ENCODE data around the gene MYO1C. TPM values are rescaled to one million over a fixed set of nuclear protein-coding genes. Genes with fewer than 3 reads are reported as not detected.

Gene MYO1C
- total and polyA plus RNA-seq, 2 donors (not counting 1 experiment from before 2014, with no cell fraction given), result 164 to 190 TPM

DNA sequence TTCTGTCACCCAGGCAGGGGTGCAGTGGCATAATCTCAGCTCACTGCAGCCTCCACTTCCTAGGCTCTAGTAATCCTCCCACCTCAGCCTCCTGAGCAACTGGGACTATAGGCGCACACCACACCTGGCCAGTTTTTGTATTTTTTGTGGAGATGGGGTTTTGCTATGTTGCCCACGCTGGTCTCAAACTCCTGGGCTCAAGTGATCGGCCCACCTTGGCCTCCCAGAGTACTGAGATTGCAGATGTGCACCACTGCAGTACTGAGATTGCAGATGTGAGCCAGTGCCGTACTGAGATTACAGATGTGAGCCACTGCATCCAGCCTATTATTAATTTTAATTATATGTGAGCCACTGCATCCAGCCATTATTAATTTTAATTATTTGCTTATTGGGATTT, 50.3 kb downstream of the MYO1C start:
- Histone ChIP-seq H3K4me2 (ENCODE audit: extremely low read depth, insufficient read depth, low read length) (no peak overlapping the region), H4K20me1 (ENCODE audit: control insufficient read depth, extremely low read depth, insufficient read depth, low read length) (no peaks in the 10 kb centered on the region), H2AFZ (ENCODE audit: low read length) (no peak overlapping the region), H3K4me1 (ENCODE audit: control insufficient read depth, extremely low read depth, insufficient read depth, low read length) (peaks cover 2% of the 10 kb centered on the region), H3K79me2 (ENCODE audit: control insufficient read depth, insufficient read depth, low read length) (peaks cover 85% of the 10 kb centered on the region), H3K27ac (ENCODE audit: insufficient read depth, low read length) (no peak overlapping the region), H3K27me3 (ENCODE audit: control insufficient read depth, insufficient read depth, low read length) (no peaks in the 10 kb centered on the region), H3K9me3 (ENCODE audit: control insufficient read depth, insufficient read depth, low read depth, low read length) (no peaks in the 10 kb centered on the region), H3K4me3 (replicated peaks in 1 of 4; ENCODE audit: control extremely low read depth in 1 of 4, insufficient read depth in 1 of 4, low read depth in 3 of 4, low read length in 4 of 4) (no peak overlapping the region), H3K9ac (ENCODE audit: insufficient read depth, low read length) (no peak overlapping the region), H3K36me3 (ENCODE audit: control insufficient read depth, insufficient read depth, low read length) (peaks cover under 1% of the 10 kb centered on the region)
- TF ChIP-seq, protein P1, sequence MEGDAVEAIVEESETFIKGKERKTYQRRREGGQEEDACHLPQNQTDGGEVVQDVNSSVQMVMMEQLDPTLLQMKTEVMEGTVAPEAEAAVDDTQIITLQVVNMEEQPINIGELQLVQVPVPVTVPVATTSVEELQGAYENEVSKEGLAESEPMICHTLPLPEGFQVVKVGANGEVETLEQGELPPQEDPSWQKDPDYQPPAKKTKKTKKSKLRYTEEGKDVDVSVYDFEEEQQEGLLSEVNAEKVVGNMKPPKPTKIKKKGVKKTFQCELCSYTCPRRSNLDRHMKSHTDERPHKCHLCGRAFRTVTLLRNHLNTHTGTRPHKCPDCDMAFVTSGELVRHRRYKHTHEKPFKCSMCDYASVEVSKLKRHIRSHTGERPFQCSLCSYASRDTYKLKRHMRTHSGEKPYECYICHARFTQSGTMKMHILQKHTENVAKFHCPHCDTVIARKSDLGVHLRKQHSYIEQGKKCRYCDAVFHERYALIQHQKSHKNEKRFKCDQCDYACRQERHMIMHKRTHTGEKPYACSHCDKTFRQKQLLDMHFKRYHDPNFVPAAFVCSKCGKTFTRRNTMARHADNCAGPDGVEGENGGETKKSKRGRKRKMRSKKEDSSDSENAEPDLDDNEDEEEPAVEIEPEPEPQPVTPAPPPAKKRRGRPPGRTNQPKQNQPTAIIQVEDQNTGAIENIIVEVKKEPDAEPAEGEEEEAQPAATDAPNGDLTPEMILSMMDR (conservative IDR thresholded peaks at IDR 0.05 in 1 of 2, IDR thresholded peaks at IDR 0.05 in 1 of 2; ENCODE audit: low read depth in 1 of 2, low read length in 2 of 2), result no peak
- TF ChIP-seq EZH2 (IDR thresholded peaks at IDR 0.05; ENCODE audit: low read length, missing control alignments), result no peak
- no peak for DNase-seq (ENCODE audit: low read depth in 2 of 2)

DNA sequence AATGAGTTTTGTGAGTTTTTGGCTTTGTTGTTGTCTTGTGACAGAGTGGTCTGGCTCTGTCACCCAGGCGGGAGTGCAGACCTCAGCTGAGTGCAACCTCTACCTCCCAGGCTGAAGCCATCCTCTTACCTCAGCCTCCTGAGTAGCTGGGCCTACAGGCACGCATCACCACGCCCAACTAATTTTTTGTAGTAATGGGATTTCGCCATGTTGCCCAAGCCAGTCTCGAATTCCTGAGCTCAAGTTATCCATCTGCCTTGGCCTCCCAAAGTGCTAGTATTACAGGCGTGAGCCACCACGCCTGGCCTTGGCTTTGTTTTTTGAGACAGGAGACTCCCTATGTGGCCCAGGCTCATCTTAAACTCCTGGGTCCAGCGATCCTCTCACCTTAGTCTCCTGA, 51.6 kb downstream of the MYO1C start:
- Histone ChIP-seq H3K27me3 (ENCODE audit: control insufficient read depth, insufficient read depth, low read length) (no peaks in the 10 kb centered on the region), H3K27ac (ENCODE audit: insufficient read depth, low read length) (no peak overlapping the region), H3K36me3 (ENCODE audit: control insufficient read depth, insufficient read depth, low read length) (peaks cover 2% of the 10 kb centered on the region), H3K4me1 (ENCODE audit: control insufficient read depth, extremely low read depth, insufficient read depth, low read length) (peaks cover 2% of the 10 kb centered on the region), H2AFZ (ENCODE audit: low read length) (no peak overlapping the region), H3K4me3 (replicated peaks in 1 of 4; ENCODE audit: control extremely low read depth in 1 of 4, insufficient read depth in 1 of 4, low read depth in 3 of 4, low read length in 4 of 4) (no peak overlapping the region), H3K4me2 (ENCODE audit: extremely low read depth, insufficient read depth, low read length) (no peak overlapping the region), H4K20me1 (ENCODE audit: control insufficient read depth, extremely low read depth, insufficient read depth, low read length) (no peaks in the 10 kb centered on the region), H3K79me2 (ENCODE audit: control insufficient read depth, insufficient read depth, low read length) (peaks cover 85% of the 10 kb centered on the region), H3K9ac (ENCODE audit: insufficient read depth, low read length) (no peak overlapping the region), H3K9me3 (ENCODE audit: control insufficient read depth, insufficient read depth, low read depth, low read length) (no peaks in the 10 kb centered on the region)
- TF ChIP-seq, protein P1 (conservative IDR thresholded peaks at IDR 0.05 in 1 of 2, IDR thresholded peaks at IDR 0.05 in 1 of 2; ENCODE audit: low read depth in 1 of 2, low read length in 2 of 2), result no peak
- TF ChIP-seq EZH2 (IDR thresholded peaks at IDR 0.05; ENCODE audit: low read length, missing control alignments), result no peak
- no peak for DNase-seq (ENCODE audit: low read depth in 2 of 2)

GRCh38 chr17:1438593-1439083, 53.8 kb downstream of the MYO1C start:
- Histone ChIP-seq H3K9me3 (ENCODE audit: control insufficient read depth, insufficient read depth, low read depth, low read length) (no peaks in the 10 kb centered on the region), H2AFZ (ENCODE audit: low read length) (no peak overlapping the region), H3K27ac (ENCODE audit: insufficient read depth, low read length) (peak overlapping the region; percentile 13), H3K36me3 (ENCODE audit: control insufficient read depth, insufficient read depth, low read length) (peaks cover 2% of the 10 kb centered on the region), H3K4me2 (ENCODE audit: extremely low read depth, insufficient read depth, low read length) (no peak overlapping the region), H4K20me1 (ENCODE audit: control insufficient read depth, extremely low read depth, insufficient read depth, low read length) (no peaks in the 10 kb centered on the region), H3K4me1 (ENCODE audit: control insufficient read depth, extremely low read depth, insufficient read depth, low read length) (peaks cover 2% of the 10 kb centered on the region), H3K9ac (ENCODE audit: insufficient read depth, low read length) (no peak overlapping the region), H3K27me3 (ENCODE audit: control insufficient read depth, insufficient read depth, low read length) (no peaks in the 10 kb centered on the region), H3K79me2 (ENCODE audit: control insufficient read depth, insufficient read depth, low read length) (peaks cover 85% of the 10 kb centered on the region), H3K4me3 (replicated peaks in 1 of 4; ENCODE audit: control extremely low read depth in 1 of 4, insufficient read depth in 1 of 4, low read depth in 3 of 4, low read length in 4 of 4) (no peak overlapping the region)
- peak; percentile 64 to 66 for DNase-seq (ENCODE audit: low read depth in 2 of 2)
- TF ChIP-seq EZH2 (IDR thresholded peaks at IDR 0.05; ENCODE audit: low read length, missing control alignments), result no peak
- TF ChIP-seq, protein P1 (conservative IDR thresholded peaks at IDR 0.05 in 1 of 2, IDR thresholded peaks at IDR 0.05 in 1 of 2; ENCODE audit: low read depth in 1 of 2, low read length in 2 of 2), result no peak
